CD4-positive, alpha-beta T cell treated with Interferon gamma for 1 hour (primary cell): Measurements from ENCODE around the gene SLC6A14.

Experiments
- DNase-seq: peaks from one replicate; pipeline ENCODE4 v3.0.0-alpha.2; 2020

The SLC6A14 gene

GRCh38 chrX:116436358-116436816, at the start of gene SLC6A14:
Gene SLC6A14, plus strand, starts transcription at chrX:116436606. Its CDS starts 104 bp downstream, at chrX:116436710.
- DNase-seq = no peak

- DNase-seq = no peak
Observed at GRCh38 chrX:116395752-116396151, 40.7 kb upstream of the SLC6A14 start.

- DNase-seq = no peak
Observed at GRCh38 chrX:116399681-116400080, 36.7 kb upstream of the SLC6A14 start.

GRCh38 chrX:116409219-116409618, 27.2 kb upstream of the SLC6A14 start:
- DNase-seq = no peak

- no peak for DNase-seq
Observed at GRCh38 chrX:116413273-116413672, 23.1 kb upstream of the SLC6A14 start.

- no peak for DNase-seq
Observed at GRCh38 chrX:116417214-116417613, 19.2 kb upstream of the SLC6A14 start.

GRCh38 chrX:116417968-116418367, 18.4 kb upstream of the SLC6A14 start:
- no peak for DNase-seq

GRCh38 chrX:116427978-116428377, 8.4 kb upstream of the SLC6A14 start:
- no peak for DNase-seq

- DNase-seq = no peak
Observed at GRCh38 chrX:116435597-116435996, 809 bp upstream of the SLC6A14 start.

- no peak for DNase-seq
Observed at GRCh38 chrX:116449156-116449555, 12.8 kb downstream of the SLC6A14 start.

GRCh38 chrX:116462822-116463221, 26.4 kb downstream of the SLC6A14 start, which contains the start of gene CT83:
Gene CT83, minus strand, starts transcription at chrX:116462976. Its CDS starts 120 bp downstream, at chrX:116462856.
- no peak for DNase-seq

GRCh38 chrX:116480059-116480458, 43.7 kb downstream of the SLC6A14 start:
- no peak for DNase-seq

GRCh38 chrX:116490104-116490503, 53.7 kb downstream of the SLC6A14 start:
- no peak for DNase-seq

GRCh38 chrX:116493271-116493670, 56.9 kb downstream of the SLC6A14 start:
- no peak for DNase-seq

- DNase-seq = no peak
Observed at GRCh38 chrX:116499780-116500179, 63.4 kb downstream of the SLC6A14 start.
